RKO (cell line): ENCODE results near the gene IFI44.
A peak's percentile ranks its signal among the peaks of the same experiment; 100 is the strongest.

Experiments
- DNase-seq: peaks from one replicate; pipeline ENCODE4 v3.0.0-alpha.2; 2016; ENCODE audit warnings: low spot score

Gene IFI44, protein sequence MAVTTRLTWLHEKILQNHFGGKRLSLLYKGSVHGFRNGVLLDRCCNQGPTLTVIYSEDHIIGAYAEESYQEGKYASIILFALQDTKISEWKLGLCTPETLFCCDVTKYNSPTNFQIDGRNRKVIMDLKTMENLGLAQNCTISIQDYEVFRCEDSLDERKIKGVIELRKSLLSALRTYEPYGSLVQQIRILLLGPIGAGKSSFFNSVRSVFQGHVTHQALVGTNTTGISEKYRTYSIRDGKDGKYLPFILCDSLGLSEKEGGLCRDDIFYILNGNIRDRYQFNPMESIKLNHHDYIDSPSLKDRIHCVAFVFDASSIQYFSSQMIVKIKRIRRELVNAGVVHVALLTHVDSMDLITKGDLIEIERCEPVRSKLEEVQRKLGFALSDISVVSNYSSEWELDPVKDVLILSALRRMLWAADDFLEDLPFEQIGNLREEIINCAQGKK

GRCh38 chr1:78649628-78650027, at the start of gene IFI44:
IFI44 (plus strand) TSS chr1:78649831; CDS start chr1:78650196, 365 bp downstream.
- DNase-seq = peak; percentile 4

- DNase-seq = no peak
These were observed 48.6 kb upstream of the IFI44 start for GRCh38 chr1:78601068-78601467.

- DNase-seq = no peak
These were observed 46.4 kb upstream of the IFI44 start for GRCh38 chr1:78603206-78603605.

GRCh38 chr1:78604643-78605042, 45.0 kb upstream of the IFI44 start:
- no peak for DNase-seq

DNA sequence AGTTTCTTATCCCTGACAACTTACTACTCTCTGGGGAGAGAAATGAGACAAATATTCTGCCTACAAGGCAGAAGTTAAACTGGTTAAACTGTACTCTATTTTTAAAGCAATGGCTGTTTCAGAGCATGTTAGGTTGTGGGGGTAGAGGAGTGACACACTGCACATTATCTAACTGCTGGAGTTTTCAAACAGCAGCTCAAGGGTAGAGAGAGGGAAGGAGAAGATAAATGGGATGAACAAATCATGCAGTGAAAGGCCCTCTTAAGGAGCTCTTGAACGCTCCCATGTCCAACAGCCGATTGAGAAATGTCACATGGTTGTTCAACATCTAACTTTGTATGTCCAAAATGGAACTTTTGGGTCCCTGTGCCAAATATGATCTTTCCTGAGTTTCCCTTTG, 43.4 kb upstream of the IFI44 start:
- DNase-seq = no peak

GRCh38 chr1:78607334-78607927, 42.2 kb upstream of the IFI44 start:
- peak; percentile 43 for DNase-seq

DNA sequence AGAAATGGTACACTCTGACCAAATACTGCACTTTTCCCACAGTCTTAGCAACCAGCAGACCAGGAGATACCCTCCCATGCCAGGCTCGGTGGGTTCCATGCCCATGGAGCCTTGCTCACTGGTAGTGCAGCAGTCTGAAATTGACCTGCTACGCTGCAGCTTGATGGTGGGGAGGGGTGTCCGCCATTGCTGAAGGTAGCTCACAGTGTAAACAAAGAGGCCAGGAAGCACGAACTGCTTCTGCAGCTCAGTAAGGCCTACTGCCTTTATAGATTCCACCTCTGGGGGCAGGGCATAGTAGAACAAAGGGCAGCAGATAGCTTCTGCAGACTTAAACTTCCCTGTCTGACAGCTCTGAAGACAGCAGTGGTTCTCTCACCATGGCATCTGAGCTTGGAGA, 41.7 kb upstream of the IFI44 start:
- DNase-seq = no peak

GRCh38 chr1:78617615-78618026, 32.0 kb upstream of the IFI44 start:
- DNase-seq = peak; percentile 86

DNA sequence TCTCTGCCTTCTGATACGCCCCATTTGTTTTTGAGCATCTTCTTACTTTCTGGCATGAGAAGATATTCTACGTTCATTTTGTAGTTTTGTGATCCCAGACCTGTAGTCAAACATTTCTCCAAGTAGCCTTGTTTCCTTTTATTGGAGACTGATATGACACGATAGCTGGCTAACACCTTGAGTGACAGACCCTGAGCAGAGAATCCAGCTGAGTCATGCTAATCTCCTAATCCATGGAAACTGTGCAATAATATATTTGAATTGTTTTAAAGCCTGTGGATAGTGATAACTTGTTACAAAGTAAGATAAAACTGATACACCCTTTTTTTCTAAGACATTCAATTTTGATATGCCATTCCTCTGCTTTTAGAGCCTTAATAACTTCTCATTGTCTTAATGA, 30.6 kb upstream of the IFI44 start:
- no peak for DNase-seq

GRCh38 chr1:78619446-78619802, 30.2 kb upstream of the IFI44 start:
- no peak for DNase-seq

- no peak for DNase-seq
These were observed 29.6 kb upstream of the IFI44 start, which contains the start of gene IFI44L for GRCh38 chr1:78619803-78620579. IFI44L (plus strand) TSS chr1:78620448; CDS start chr1:78627916, 7,468 bp downstream.

DNA sequence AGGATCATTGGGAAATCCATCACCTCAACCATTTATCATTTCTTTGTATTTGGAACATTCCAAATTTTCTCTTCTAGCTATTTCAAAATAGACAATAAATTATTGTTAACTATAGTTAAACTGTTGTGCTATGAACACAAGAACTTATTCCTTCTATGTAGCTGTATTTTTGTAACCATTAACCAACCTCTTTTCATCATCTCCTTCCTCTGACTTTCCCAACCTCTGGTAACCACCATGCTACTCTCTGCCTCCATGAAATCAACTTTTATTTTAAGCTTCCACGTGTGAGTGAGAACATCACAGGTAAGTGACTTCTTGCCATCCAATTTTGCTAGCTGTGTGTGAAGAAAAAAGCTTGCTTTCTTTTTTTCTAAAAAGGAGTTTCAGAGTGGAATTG, 29.0 kb upstream of the IFI44 start:
- DNase-seq = no peak

GRCh38 chr1:78622548-78622947, 27.1 kb upstream of the IFI44 start:
- DNase-seq = no peak

GRCh38 chr1:78624035-78624434, 25.6 kb upstream of the IFI44 start:
- DNase-seq = no peak

GRCh38 chr1:78627321-78627720, 22.3 kb upstream of the IFI44 start:
- DNase-seq = no peak

DNA sequence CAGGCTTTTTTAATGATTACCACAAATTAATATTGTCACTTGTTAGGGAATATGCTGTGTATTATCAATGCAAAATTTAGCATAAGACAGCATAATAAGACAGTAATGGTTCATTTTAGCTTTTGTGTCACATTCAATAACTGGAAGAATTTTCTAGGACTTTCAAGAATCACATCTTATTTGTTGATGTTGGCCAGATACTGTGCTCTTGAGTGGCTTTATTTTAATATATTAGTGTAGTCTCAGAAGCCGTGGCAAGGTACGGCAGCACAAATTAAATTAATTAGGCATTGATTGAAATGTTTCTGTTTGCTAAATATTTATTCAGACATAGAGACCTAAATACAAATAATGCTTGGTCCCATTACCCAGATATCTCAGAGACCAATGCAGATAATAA, 19.0 kb upstream of the IFI44 start:
- no peak for DNase-seq

- no peak for DNase-seq
These were observed 16.4 kb upstream of the IFI44 start for GRCh38 chr1:78633209-78633608.

DNA sequence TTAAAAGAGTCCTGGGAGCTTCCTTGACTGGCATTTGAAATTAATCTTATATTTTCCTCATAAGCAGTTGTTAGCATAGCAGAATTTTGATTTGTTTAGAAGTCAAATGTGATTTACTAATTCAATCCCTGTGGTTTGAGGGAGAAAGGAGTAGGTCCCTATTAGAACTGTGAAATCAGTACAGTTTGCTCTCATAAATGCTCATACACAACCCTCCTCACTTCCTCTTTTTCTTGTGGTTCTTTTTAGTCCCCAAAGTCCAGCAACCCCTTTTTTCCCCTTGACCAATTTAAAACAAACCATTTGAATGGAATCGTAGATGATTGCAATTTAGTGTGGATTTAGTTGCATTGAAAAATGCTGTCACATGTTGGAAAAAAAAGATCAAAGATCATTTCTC, 9.2 kb upstream of the IFI44 start:
- no peak for DNase-seq

GRCh38 chr1:78641558-78641957, 8.1 kb upstream of the IFI44 start:
- DNase-seq = no peak

DNA sequence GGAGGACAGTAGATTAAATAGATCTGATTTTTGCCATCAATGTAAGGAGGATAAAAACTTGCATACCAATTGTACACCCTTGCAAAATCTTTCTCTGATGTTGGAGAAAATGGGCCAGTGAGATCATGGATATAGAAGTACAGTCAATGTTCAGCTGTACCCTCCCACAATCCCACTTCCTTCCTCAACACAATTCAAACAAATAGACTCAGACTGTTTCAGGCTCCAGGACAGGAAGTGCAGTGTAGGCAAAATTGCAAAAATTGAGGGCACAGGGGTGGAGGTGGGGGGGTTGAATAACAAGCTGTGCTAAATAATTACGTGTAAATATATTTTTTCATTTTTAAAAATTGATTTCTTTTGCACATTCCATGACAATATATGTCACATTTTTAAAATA, 3.9 kb upstream of the IFI44 start:
- no peak for DNase-seq

DNA sequence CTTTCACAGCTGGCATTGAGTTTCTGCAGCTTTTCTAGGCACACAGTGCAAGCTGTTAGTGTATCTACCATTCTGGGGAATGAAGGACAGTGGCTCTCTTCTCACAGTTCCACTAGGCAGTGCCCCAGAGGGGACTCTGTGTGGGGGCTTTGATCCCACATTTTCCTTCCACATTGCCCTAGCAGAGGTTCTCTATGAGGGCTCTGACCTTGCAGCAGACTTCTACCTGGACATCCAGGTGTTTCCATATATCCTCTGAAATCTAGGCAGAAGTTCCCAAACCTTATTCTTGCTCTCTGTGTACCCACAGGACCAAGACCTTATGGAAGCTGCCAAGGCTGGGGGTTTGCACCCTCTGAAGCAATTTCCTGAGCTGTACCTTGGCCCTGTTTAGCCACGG, 2.4 kb upstream of the IFI44 start:
- no peak for DNase-seq

DNA sequence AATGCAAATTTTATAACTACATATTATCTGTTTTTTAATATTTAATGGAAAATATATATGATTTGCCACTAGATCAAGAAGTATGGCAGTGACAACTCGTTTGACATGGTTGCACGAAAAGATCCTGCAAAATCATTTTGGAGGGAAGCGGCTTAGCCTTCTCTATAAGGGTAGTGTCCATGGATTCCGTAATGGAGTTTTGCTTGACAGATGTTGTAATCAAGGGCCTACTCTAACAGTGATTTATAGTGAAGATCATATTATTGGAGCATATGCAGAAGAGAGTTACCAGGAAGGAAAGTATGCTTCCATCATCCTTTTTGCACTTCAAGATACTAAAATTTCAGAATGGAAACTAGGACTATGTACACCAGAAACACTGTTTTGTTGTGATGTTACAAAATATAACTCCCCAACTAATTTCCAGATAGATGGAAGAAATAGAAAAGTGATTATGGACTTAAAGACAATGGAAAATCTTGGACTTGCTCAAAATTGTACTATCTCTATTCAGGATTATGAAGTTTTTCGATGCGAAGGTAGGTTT, 556 bp downstream of the IFI44 start:
- no peak for DNase-seq

DNA sequence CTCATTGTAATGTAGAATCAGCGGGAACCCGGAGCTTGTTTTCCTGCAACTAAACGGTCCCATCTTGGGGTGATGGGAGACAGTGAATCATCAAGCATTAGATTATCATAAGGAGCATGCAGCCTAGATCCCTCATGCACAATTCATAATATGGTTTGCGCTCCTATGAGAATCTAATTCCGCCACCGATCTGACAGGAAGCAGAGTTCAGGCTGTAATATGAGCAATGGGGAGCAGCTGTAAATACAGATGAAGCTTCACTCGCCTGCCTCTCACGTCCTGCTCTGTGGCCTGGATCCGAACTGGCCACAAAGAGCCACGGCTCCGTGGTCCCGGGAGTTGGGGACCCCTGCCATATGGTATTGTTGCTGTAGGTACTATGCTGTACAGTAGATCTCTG, 1.6 kb downstream of the IFI44 start:
- DNase-seq = no peak
